ENCODE results near the gene COL28A1. TPM values are rescaled to one million over a fixed set of nuclear protein-coding genes. Genes with fewer than 3 reads are reported as not detected.
A peak's percentile ranks its signal among the peaks of the same experiment; 100 is the strongest.
"Not testable (repeated sequence)": the region's sequence is repeated elsewhere in the genome, so short reads cannot be mapped to it uniquely, and the experiment has no call there.

The COL28A1 gene
- total RNA-seq, 1 donor from 2014 or later: 3.7 TPM

- DNase-seq (ENCODE audit: low spot score): no peak
These were observed 119.4 kb downstream of the COL28A1 start for GRCh38 chr7:7416031-7416858.

- no peak for DNase-seq (ENCODE audit: low spot score)
These were observed 120.7 kb downstream of the COL28A1 start for GRCh38 chr7:7414791-7415603.

- DNase-seq (ENCODE audit: low spot score): peak; percentile 50
These were observed 127.5 kb downstream of the COL28A1 start for GRCh38 chr7:7408001-7408770.

- DNase-seq (ENCODE audit: low spot score): no peak
These were observed 130.2 kb downstream of the COL28A1 start for GRCh38 chr7:7405461-7405860.

GRCh38 chr7:7399707-7400106 lies 136.0 kb downstream of the COL28A1 start:
- DNase-seq (ENCODE audit: low spot score): no peak

GRCh38 chr7:7395785-7396184 lies 139.9 kb downstream of the COL28A1 start:
- no peak for DNase-seq (ENCODE audit: low spot score)

- DNase-seq (ENCODE audit: low spot score): not testable (repeated sequence)
These were observed 147.5 kb downstream of the COL28A1 start for GRCh38 chr7:7388164-7388563.

- DNase-seq (ENCODE audit: low spot score): no peak
These were observed 150.3 kb downstream of the COL28A1 start for GRCh38 chr7:7385421-7385820.

- DNase-seq (ENCODE audit: low spot score): no peak
These were observed 151.4 kb downstream of the COL28A1 start for GRCh38 chr7:7384228-7384627.

- no peak for DNase-seq (ENCODE audit: low spot score)
These were observed 160.1 kb downstream of the COL28A1 start for GRCh38 chr7:7375538-7375937.

- DNase-seq (ENCODE audit: low spot score): no peak
These were observed 165.6 kb downstream of the COL28A1 start for GRCh38 chr7:7370076-7370475.

- no peak for DNase-seq (ENCODE audit: low spot score)
These were observed 166.5 kb downstream of the COL28A1 start for GRCh38 chr7:7369134-7369533.

- DNase-seq (ENCODE audit: low spot score): no peak
These were observed 181.0 kb downstream of the COL28A1 start for GRCh38 chr7:7354674-7355073.

- no peak for DNase-seq (ENCODE audit: low spot score)
These were observed 182.8 kb downstream of the COL28A1 start for GRCh38 chr7:7352845-7353244.

- no peak for DNase-seq (ENCODE audit: low spot score)
These were observed 183.8 kb downstream of the COL28A1 start for GRCh38 chr7:7351832-7352231.

GRCh38 chr7:7351156-7351555 lies 184.5 kb downstream of the COL28A1 start:
- no peak for DNase-seq (ENCODE audit: low spot score)

- no peak for DNase-seq (ENCODE audit: low spot score)
These were observed 186.5 kb downstream of the COL28A1 start for GRCh38 chr7:7349156-7349555.

GRCh38 chr7:7347045-7347444 lies 188.6 kb downstream of the COL28A1 start:
- DNase-seq (ENCODE audit: low spot score): no peak

- DNase-seq (ENCODE audit: low spot score): no peak
These were observed 191.1 kb downstream of the COL28A1 start for GRCh38 chr7:7344583-7344982.

- DNase-seq (ENCODE audit: low spot score): no peak
These were observed 199.8 kb downstream of the COL28A1 start for GRCh38 chr7:7335909-7336308.

- DNase-seq (ENCODE audit: low spot score): no peak
These were observed 200.5 kb downstream of the COL28A1 start for GRCh38 chr7:7335215-7335614.

GRCh38 chr7:7333610-7334009 lies 202.1 kb downstream of the COL28A1 start:
- DNase-seq (ENCODE audit: low spot score): no peak

Data from ureter (tissue), 1 donor.